GM12874 (cell line): Measurements from ENCODE around the gene TMEM239.

ENCODE experiments used
- CTCF ChIP-seq: IDR thresholded peaks from 2 replicates; pipeline ENCODE4 v1.5.1; 2011; ENCODE audit warnings: low read depth, mild to moderate bottlenecking, control low read depth, low read length, moderate library complexity; ENCODE audit not compliant: insufficient read depth

Gene TMEM239

GRCh38 chr20:2834401-2835110, 18.4 kb downstream of the TMEM239 start:
- no peak for TF ChIP-seq CTCF

GRCh38 chr20:2835331-2835796, 19.2 kb downstream of the TMEM239 start:
- no peak for TF ChIP-seq CTCF

GRCh38 chr20:2836035-2836434, 19.9 kb downstream of the TMEM239 start:
- no peak for TF ChIP-seq CTCF

- no peak for TF ChIP-seq CTCF
These were observed 21.2 kb downstream of the TMEM239 start for GRCh38 chr20:2837221-2837960.

- TF ChIP-seq CTCF = no peak
These were observed 22.1 kb downstream of the TMEM239 start for GRCh38 chr20:2838170-2838797.

- no peak for TF ChIP-seq CTCF
These were observed 22.9 kb downstream of the TMEM239 start for GRCh38 chr20:2838847-2839671.

GRCh38 chr20:2839732-2840137, 23.6 kb downstream of the TMEM239 start:
- TF ChIP-seq CTCF = no peak
